NCI-H2171 (cell line): ENCODE results near the gene NBAS.

Experiments
- DNase-seq: peaks from one replicate; lab custom pipeline; 2025; lab: John Stamatoyannopoulos, UW

NBAS gene

DNA sequence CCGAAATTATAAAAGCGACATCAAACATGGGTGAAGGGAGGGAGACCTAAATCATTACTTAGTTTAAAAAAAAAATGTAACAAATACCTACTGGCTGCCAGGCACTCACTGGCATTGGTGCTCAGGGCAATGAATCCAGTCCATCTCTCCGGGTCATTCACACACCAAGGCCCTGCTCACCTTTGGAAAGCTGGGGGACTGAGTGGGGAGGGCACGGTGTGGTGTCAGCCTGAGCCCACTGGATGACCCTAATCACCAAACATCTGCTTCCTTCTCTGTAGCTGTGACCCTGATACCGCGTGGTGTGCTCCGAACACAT lies 30.2 kb upstream of the NBAS start:
- DNase-seq, result no peak

DNA sequence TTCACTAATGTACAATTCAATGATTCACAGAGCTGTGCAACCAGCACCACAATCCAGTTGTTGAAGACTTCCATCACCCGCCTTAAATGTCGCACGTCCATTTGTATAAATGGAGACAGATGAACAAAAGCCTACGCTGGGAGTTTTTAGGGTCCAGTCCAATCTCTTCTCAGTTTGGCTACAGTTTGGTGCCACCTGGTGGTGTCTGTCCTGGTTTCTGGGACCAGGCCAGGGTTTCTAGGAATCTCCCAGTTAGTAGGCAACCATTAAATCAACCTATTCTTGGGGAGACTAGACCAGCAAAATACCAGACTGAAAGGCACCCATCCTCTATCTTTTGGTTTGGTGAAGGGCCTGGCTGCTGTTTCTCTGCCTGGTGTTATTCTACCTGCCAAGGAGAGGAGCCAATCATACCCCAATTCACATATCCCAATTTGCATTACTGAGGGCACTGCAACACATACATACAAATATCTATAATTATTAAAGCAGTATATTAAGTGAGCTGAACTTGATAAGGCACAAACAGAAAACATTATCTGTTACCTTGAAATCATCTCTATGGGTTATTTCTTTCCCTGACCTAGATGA lies 27.3 kb upstream of the NBAS start:
- peak; percentile 34 for DNase-seq

DNA sequence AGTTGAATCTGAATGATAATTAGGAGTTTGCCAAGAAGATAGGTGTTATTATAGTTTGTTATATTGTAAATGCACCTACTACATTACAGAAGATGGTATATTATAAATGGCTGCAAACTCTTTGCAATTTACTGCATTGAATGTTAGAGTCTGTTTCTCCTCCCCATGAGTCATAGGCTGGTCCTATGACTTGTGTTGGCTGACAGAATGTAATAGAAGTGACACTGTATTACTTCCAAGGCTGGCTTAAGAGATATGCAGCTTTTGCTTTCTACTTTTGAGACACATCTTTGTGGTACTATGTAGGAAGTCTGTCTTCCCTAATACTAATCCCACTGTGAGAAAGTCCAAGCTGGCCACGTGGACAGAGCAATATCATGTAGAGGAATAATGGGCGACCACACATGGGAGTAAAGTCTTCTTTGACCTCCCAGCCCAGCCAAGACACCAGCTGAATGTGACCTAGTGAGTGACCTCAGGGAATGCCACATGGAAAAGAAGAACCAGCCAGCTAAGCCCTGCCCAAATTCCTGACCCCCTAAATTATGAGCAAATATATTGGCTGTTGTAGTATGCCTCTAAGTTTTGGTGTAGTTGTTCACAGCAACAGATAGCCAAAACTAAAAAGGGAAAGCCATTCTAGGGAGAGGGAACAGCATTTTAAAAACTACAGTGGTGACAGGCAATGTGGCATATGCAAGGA lies 23.8 kb upstream of the NBAS start:
- DNase-seq, result no peak

DNA sequence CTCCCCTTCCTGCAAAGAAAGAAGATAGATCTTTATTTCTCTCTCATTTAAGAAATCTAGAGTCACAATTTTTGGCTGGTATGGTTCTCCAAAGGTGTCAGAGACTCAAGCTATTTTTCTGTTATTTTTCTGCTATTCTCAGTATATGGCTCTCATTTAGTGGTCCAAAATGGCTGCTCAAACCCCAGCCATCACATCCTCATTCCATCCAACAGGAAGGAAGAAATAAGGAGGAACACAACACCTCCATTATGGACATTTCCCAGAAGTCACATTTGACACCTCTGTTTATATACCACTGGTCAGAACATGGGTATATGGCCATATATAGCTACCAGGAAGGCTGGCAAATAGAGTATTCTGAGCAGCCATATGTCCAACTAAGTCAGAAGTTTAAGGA lies 23.2 kb upstream of the NBAS start:
- DNase-seq, result no peak

DNA sequence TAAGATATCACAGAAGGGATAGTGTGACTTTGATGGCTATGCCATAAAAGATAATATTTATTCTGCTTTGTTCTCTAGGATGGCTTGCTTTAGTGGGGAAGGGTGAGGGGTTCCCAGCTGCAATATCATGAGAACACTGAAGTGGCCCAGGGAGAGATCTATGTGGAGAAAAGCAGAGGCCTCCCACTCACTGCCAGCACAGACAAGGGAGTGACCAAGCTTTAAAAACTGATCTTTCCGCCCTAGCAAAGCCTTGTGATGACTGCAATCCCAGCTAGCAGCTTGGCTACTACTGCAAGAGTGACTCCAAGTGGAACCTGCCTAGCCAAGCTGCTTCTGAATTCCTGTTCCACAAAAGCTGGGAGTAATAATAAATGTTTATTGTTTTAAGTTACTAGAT lies 22.7 kb upstream of the NBAS start:
- no peak for DNase-seq

DNA sequence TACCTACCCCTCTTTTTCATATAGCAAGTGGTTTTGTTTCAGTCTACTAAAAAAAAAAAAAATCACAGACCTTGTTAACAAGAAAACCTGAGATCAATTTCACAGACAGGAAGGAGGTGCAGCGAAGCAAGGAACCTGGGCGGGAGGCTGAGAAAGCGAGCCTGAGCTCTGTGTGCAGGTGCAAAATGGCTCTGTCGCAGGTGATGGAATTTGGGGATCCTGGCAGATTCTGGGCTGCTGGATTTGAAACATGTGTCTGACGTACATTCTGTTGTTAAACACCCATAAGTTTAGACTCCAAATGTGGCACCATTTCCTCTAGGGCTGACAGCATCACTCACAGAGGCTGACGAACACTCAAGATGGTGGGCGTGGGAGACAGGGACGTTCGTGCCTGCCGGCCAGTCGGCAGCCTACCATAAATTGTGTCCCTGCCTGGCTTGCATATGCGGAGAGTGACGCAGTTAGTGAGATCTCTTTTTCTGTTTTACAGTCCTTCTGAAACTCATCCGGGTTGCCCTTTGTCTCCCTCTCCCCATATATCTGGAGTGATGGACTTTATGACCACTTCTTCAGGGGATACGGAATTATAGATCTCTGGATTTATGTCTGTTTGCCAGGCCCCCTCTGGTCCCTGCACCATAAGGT lies 21.7 kb upstream of the NBAS start:
- no peak for DNase-seq

DNA sequence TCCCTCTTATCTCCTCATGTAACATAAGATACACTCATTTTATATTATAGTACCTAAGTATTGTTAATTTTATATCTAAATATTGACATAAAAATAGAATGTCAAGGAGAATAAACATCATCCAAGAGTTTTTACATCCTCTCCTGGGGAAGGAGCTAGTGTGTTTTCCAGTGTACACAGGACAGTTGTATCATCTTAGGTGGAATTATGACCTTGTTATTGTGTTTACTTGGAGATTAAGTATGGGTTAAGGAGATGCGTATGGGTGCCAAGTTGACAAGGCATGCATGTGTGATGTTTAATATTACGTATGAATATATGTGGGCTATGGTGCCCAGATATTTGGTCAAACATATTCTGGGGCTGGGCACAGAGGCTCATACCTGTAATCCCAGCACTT lies 19.3 kb upstream of the NBAS start:
- no peak for DNase-seq

DNA sequence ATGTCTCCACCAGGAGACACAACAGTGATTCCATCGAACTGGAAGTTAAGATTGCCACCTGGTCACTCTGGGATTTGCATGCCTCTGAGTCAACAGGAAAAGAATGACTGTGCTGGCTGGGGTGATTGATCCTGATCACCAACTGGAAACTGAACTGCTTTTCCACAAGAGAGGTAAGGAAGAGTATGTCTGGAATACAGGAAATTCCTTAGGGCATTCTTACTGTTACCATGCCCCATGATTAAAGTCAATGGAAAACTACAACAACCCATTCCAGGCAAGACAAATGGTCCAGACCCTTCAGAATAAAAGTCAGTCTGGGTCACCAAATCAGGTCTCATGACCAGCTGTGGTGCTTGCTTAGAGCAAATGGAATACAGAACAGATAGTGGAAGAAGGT lies 18.5 kb upstream of the NBAS start:
- DNase-seq, result no peak

DNA sequence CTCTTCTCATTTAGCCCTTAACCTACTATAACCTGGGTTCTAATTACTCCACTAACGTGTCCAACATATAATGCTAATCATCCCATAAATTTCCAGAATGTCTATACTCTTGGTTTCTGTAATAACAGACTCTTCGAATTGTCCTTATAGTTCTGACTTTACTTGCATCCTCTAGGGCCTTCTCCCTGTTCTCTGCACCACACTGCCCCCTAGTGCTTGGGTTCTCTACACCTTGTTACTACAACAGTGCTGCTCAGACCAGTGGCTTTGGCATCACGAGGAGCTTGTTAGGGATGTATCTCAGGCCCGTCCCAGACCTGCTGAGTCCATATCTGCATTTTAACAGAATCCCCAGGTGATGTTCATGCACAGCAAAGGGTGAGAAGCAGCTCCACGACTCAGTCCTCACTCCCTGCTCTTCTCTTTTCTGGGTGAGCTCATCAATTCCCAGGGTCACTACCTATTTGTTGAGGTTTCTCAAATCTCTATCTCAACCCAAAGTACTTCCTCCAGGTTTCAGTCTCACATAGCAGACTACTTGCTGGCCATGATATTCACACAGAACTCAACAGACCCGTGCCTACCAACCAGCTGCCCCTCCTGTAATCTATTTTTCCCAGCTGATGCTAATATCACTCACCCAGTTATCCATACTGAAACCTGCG lies 16.1 kb upstream of the NBAS start:
- peak; percentile 83 for DNase-seq

DNA sequence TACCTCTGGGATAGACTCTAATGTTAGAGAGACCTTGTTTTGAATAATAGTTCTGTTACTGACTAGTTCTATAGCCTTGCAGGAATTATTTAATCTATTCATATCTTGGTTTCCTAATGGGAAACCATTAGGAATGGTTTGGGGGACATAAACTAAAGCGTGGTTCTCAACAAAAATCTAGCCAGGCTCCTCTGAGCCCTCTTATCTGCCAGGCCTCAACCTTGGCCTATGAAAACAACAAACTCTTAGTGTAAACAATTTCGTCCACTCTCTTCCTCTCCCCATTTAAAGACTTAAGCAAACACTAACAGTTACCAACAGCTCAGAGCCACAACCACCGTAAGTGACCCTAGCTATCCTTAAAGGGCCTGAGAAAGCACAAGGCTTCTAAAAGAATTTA lies 10.6 kb upstream of the NBAS start:
- DNase-seq, result no peak

DNA sequence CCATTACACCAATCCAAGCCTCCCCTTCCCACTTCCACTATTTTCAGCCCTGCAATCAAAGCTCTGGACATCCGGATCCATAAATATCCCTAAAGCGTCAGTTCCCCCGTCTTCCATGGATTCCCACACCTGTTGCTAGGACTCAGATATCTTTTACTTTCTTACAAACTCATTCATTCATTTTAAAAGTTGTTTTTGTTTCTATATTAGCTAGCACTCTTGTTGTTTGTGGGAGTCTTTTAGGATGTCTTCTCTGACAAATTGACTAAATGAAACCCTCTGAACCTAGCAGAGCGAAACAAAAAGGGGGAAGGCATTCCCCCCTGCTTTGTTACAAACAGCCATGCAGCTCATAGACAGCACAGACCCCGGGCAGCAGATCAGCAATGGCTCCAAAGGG lies 9.0 kb upstream of the NBAS start:
- DNase-seq, result no peak

DNA sequence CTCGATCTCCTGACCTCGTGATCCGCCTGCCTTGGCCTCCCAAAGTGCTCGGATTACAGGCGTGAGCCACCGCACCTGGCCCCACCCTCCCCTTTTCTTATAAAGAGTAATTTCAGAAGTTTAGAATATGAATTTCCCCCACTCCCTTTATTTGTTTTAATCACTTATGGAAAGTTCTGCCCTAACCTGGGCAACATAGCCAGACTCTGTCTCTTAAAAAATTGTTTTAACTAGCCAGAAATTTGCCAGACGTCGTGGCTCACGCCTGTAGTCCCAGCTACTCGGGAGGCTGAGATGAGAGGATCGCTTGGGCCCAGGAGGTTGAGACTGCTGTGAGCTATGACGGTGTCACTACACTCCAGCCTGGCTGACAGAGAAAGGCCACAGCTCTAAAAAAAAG lies 7.7 kb upstream of the NBAS start:
- no peak for DNase-seq

DNA sequence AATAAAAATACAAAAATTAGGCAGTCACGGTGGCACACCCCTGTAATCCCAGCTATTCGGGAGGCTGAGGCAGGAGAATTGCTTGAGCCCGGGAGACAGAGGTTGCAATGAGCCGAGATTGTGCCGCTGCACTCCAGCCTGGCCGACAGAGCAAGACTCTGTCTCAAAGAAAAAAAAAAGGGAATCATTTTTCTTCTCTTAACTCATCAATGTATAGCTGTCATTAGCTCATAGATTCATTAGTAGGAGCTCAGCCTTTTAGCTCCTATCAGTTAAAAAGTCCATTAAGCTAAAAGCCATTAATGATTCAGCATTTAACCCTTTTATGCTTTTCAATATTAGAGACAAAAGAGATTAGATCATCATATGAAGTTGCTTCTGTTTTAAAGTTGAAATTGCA lies 5.8 kb upstream of the NBAS start:
- no peak for DNase-seq

DNA sequence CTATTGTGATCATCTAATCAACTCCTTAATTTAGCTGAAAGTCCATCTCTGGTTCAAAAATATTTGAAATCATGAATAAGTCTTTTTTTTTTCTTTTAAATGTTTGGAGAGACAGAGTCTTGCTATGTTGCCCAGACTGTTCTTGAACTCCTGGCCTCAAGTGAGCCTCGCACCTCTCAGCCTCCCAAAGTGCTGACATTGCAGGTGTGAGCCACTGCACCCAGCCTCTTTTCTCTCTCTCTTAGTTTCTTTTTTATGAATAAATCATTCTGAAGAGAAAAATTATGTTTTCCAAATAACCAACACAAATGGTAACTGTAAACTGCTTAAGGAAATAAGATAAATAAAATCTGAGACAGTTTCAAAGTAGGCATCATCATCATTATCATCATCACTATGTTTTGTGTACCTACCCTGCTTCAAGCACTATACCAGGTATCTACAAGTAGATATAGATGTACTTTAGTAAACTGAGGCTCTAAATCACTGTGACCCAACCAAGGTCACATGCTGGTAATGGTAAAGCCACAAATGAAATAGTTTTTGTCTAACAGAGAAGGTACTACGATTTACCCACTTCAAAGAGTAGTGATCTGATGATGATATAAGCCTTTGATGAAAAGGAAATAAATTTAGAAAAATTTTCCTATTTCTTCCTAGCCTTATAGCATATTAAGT lies 5.0 kb upstream of the NBAS start:
- DNase-seq, result no peak

DNA sequence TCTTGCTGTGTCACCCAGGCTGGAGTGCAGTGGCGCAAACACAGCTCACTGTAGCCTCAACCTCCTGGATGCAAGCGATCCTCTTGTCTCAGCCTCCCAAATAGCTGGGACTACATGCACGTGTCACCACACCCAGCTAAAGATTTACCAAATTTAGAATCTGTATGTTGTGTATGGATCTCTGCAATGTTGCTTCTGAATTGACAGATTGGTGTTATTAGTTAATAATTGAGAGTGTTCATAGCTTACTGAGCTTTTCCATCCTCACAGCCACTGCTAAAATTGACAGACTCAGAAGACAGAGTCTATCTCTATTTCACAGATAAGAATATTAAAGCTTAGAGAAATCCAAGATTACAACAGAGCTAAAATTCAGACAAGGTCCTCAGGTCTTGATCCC lies 4.3 kb upstream of the NBAS start:
- no peak for DNase-seq

DNA sequence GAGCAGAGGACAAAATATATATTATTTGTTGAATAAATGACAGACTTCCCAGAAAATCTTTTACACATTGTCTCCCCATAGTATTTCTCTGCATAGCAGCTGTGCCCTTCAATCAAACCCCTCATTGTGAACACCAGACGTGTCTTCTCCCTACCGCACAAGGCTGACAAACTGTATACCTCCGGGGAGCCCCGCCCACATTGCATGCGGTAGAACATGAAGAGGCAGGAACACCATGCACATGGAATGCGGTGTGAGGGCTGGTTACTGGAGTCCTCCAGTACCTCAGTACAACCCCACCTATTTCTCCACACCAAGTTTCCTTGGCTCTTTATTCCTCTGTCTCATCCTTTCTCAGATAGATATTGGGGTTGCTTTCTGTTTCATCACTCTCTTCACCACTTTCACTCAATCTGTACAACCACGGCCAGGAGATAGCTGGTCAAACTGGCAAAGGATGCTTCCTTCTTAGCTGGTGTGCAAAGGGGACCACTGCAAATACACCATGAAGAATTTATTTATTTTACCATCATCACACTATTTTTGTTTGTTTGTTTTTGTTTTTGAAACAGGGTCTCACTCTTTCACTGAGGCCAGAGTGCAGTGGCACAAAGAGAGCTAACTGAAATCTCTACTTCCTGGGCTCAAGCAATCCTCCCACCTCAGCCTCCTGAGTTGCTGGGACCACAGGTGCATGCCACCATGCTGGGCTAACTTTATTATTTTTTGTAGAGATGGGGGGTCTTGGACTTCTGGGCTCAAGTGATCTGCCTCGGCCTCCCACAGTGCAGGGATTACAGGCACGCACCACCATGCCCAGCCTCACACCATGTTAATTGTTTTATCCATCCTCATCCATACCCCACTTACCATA lies 2.3 kb upstream of the NBAS start:
- no peak for DNase-seq

DNA sequence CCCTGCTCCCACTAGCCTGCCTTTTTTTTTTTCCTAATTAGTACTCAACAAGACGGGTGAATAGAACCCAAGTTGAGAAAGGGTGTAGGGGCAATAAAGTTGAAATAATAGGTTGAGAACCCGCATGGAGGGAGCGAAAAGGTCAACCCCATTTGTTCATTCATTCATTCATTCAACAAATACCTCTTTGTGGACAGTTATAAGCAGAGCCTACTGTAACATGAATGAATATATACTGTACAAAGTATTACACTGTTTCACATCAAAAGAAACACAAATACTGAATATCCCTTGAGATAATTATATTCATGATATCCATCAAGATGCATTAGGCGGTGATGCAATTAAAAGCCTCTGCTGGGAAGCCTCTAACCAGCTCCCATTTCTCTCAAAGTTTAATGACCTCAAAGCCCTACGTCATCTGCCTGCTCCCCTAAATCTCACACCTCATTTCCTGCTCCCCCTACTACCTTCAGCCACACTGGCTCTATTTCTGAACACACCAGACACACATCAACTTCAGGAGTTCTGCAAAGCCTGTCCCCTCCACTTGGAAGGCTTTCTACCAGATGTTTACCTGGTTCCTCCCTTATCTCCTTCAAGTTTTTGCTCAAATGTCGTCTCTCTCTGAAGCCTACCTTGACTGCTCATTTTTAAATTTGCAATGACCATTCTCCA lies 1.4 kb upstream of the NBAS start:
- no peak for DNase-seq

DNA sequence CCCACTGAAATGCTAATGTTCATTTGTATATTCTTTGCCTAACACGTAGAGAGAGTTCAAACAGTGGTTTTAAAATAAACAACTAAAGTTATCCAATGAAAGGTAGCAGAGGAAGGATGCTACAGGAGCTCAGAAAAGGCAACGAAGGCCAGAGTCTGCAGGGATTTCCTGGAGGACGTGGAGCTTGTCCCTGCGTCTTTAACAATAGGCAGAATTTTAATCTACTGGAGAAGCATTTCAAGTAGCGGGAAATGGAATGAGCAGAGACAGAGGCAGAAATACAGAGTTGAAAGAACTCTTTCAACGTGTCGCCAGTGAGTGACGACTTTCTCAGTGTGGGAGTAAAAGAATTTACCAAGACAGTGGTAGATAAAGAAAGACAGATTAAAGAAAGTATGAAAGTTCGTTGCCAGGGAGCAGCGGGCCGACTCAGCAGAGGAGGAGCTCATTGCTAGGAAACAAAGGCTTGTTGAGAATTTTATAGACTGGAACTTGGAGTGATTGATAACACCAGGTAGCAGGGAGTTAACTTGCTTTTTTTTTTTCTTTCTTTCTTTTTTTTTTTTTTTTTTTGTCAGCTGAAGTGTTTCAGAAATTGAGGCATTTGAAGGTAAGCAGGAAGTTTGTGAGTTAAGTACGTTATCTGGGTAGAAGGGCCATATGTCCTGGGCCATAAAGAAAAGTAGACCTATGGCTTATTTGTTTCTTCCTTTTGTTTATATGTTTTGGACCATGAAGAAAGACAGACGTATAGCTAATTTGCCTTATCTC lies 625 bp upstream of the NBAS start:
- DNase-seq, result no peak

DNA sequence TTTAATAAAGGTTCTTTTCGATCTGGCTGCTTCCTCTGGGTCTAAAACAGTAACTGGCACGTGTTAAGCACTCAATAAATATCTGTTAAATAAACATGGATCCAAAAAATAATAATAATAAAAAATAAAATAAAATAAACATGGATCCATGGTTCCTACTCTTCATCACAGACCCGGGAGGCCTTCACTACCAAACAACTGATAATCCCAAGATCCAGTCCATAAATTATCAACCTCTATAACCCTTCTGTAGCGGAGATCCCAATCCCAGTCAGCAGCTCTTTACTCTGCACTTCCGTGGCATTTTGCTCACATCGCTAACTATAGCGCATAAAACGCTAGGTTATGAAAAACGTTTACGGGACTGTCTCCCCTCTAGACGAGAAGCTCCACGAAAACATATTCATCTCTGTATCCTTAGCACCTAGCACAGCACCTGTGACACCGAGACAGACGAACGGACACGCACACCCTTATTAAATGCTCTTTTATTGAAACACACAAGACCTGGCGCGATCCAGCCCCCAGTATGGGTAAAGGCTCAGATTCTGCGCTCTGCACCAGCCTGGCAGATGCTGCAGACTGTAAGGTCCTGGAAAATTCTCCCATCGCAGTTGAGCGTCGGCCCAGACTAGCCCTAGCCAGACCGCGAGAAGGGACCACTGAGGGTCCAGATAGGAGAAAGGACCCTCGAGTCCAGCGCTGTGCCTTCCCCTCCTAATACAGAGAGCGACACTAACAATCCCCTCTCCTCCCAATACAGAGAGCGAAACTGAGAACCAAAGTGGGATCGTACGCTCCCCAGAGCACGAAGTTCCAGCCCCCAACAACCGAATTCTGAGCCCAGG lies 770 bp downstream of the NBAS start:
- DNase-seq, result no peak
